Activated CD4-positive, CD25-positive, alpha-beta regulatory T cell treated with anti-CD3 and anti-CD28 coated beads, Interleukin-2, amount 50 U/mL, for 24 hours (primary cell): ENCODE measurements around the gene UBE2L5.
A peak's percentile ranks its signal among the peaks of the same experiment; 100 is the strongest.
"Not testable (repeated sequence)": the region's sequence is repeated elsewhere in the genome, so short reads cannot be mapped to it uniquely, and the experiment has no call there.

Source experiments
- ATAC-seq, 2 donors: fragments of 150-1000 bp; cut with Tn5 transposase; one replicate each; pipeline ENCODE4 v1.10.0; 2021; ENCODE audit warnings: mild to moderate bottlenecking in 1 of 2, moderate library complexity in 1 of 2

Gene UBE2L5

DNA sequence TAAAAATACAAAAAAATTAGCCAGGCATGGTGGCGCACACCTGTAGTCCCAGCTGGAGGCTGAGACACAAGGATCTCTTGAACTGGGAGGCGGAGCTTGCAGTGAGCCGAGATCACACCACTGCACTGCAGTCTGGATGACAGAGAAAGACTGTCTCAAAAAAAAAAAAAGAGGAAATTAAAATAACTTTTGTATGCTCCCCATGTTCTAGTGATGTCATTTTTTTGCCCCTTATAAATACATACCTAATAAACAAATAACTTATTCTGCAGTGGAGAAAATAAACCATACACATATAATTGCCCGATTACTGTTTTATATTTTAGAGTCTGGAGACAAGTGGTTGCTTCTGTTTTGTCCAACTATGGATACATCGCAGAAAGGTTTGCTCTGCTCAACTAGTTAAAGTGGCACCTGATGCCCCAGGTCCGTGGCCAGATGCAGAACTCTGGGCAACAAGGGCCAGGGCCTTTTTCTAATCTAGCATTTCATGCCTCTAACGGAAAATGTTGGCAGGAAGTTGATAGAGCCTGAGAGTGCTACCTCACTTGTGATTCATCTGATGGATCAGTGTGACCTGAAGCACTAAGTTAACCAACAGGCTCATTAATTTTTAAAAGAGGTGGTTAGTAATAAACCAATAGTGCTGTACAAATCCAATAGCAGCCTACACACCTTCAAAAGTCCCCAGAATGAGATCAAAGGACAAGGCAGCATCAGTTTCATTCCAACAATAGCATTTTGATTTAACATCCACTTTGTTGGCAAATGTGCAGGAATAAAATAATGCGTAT, 18.8 kb downstream of the UBE2L5 start:
- peak; percentile 71 to 81 for ATAC-seq

DNA sequence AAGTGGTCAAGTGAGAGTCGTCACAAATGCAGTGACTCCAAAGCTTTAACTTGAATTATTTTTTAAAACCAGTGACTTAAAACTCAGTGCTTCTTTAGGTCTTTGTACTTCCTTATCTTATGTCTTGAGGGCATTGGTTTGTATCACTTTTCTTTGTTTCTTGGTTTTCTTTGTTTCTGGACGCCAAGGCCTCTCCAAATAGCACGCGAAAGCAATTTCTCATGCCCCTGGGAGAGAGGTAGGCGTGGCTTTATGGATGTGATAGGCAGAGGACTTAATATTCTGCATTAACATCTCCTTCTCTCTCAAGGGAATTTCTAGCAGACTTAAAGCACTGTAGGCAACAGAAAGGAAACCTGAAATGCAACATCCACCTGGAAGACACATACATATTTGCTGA, 20.6 kb downstream of the UBE2L5 start:
- no peak for ATAC-seq

DNA sequence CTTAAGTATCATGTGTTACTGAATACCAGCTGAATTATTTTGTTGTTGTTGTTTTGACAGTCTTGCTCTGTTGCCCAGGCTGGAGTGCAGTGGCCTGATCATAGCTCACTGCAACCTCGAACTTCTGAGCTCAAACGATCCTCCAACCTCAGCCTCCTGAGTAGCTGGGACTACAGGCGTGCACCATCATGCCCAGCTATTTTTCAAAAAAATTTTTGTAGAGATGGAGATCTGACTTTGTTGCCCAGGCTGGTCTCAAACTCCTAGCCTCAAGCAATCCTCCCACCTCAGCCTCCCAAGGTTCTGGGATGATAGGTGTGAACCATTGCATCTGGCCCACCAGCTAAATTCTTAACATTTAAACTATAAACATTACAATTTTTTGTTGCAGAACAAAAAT, 21.2 kb downstream of the UBE2L5 start:
- not testable (repeated sequence) for ATAC-seq

DNA sequence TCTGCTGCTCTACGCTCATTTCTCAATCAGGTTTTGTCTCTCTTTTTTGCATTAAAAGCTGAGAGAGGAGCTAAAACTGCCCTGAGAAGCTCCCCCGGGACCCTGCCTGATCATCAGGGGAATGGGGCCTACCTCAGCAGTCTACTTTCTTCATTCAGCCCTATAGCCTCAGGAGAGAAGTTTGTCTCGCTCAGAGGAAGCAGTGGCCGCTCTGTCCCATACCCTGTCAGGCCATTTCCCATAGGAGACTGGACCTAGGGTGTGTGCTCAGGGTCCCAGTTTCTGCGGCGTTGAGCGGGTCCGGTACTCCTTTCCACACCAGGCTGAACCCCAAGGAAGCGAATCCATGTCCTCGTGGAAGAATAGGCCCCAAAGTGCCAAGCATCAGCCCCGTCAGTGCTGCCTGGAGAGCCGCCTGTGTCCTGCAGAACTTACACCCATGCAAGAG, 21.7 kb downstream of the UBE2L5 start:
- no peak for ATAC-seq

DNA sequence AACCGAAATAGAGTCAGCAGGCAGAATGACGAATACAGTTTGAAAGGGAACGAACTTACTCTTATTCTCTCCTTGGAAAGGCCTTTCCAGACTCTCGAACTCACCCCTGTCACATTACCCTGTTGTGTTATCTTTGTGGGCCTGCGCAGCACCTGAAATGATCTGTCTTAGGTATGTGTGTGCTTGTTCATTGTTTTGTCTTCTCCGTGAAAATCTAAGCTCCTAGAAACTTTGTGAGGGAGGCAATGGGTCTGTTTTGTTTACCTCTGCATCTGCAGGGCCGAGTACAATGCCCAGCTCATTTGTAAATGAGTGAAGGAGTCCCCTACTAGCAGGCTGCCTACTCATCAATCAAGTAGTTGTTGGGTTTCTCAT, 23.8 kb downstream of the UBE2L5 start:
- no peak for ATAC-seq

DNA sequence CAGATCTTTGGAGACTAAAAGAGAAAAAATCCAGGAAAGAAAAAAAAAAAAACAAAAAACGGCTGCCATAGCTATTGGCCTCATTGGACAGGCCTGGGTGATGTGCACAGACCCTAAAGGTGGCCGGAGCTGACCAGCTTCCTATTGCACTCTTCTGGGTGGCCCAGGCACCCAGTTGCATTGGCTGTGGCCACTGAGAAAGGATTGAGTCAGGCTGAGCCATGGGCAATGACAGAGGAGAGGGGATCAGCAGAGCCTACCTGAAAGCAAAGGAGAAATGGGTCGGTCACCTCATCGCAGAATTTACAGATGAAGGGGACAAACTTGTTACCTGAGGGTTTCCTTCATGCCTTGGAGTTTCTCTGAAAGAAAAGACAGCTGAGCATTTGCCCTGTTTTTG, 26.1 kb downstream of the UBE2L5 start:
- ATAC-seq, result no peak

DNA sequence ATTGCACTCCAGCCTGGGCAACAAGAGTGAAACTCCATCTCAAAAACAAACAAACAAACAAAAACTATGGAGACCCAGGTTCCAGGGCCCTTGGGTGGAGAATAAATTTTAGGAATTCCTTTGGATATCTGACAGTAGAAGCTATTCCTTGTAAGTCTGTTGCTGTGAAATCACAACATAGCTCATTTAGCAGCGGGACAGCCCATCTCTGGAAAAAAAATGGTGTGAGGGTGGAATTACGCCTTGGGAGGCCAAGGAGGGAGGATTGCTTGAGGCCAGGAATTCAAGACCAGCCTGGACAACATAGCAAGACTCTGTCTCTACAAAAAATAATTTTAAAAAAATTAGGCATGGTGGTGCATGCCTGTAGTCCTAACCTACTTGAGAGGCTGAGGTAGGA, 27.8 kb downstream of the UBE2L5 start:
- ATAC-seq, result no peak

DNA sequence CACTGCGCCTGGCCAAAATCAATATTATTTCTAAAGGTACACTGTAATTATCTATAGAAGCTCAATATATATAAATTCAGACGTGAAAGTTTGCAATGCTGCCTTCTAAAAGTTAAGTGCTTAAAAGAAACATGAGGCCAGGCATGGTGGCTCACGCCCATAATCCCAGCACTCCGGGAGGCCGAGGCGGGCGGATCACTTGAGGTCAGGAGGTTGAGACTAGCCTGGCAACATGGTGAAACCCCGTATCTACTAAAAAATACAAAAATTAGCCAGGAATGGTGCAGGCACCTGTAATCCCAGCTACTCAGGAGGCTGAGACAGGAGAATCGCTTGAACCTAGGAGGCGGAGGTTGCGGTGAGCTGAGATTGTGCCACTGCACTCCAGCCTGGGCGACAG, 29.2 kb downstream of the UBE2L5 start:
- not testable (repeated sequence) for ATAC-seq

DNA sequence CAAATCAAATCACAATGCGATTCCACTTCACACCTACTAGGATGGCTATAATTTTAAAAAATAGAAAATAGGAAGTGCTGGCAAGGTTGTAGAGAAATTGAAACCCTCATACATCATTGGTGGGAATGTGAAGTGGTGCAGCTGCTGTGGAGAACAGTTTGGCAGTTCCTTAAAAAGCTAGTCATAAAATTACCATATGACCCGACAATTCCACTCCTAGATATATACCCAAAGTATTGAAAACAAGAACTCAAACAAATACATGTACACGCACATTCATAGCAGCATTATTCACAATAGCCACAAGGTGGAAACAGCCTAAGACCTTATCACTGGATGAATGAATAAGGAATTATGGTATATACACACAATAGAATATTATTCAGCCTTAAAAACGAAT, 31.4 kb downstream of the UBE2L5 start:
- ATAC-seq, result peak in 1 of 2 donors; percentile 43

DNA sequence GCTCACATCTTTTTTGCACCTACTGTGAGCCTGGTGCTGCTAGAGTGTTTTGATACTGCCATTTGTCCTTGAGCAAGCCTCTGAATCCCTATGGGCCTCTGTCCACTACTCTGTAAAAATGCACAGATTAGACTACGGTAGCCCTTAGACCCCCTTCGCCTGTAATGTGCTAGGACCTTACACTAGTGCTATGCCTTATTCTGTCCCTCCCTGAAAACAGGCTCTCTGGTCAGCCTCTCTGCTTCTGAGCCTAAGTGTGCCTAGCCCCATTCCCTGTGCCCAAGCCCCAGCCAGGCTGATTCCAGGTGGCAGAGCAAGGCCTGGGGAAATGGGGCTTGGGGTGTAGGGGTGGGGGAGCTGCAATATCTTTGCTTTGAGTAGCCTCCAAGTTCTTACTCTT, 32.7 kb downstream of the UBE2L5 start:
- ATAC-seq, result no peak

DNA sequence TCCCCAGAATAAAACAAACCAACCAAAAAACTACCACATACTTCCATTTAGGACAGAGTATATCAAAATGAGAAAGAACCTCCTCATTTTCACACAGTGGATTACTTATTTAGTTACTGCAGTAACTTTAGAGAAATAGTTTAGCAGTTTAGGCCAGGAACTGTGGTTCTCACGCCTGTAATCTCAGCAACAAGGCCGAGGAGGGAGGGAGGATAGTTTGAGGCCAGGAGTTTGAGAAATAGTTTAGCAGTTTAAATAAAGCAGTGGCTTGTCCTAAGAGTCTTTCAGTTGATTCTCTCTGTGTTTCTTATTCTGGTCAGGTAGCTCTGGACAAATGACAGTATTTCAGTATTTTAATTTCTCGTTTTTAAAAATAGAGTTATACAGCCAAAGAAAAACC, 34.0 kb downstream of the UBE2L5 start:
- no peak for ATAC-seq

DNA sequence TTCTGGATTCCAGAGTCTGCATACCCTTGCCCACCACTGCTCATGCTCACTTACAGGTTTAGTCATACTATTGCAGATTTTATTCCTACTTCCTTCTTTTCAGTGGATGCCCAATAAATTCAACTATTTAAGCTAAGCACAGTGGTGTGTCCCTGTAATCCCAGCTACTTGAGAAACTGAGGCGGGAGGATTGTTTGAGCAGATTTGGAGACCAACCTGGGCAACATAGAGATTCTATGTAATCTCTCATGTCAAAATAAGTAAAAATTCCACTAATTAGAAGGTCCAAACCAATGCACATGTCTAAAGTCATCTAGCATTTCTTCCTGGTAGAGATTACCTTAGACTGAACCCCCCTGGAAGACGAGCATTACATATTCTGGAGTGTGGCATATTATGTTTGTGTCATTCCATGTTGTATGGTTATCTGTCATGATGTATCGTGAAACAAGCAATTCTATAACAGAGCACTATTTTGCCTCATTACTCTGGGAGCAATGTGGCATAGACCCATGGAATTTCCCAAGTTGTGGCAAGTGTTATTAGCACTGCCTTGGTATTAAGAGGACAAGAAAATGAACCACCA, 35.1 kb downstream of the UBE2L5 start:
- no peak for ATAC-seq

DNA sequence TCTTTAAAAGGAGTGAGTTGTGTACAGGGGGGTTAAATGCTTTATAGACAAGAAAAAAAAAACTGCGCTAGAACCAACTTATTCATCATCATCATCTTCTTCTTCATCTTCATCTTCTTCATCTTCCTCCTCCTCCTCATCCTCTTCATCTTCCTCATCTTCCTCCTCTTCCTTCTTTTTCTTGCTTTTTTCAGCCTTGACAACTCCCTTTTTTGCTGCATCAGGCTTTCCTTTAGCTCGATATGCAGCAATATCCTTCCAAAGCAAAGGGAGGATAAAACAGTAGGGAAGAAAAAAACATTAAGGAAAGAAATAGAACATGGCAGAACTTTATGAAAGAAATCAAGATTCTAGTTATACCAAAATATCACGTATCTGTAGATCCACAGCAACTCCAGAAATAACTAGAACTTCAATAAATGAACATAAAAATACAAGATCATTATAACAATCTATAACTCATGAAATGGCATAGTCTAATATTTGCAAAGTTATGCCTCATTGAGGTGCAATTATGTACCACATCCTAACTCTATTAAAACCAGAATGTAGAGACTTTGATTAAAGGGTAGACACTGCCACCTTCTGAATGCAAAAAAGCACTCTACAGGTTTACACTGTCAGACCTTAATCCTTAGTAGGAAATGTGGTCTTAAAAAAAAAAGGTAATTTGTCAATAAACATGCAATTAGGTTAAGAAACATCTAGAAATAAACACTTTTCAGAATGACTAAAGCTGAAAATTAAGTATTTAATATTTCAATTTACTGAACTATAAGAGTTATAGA, 39.2 kb downstream of the UBE2L5 start:
- ATAC-seq, result peak in 1 of 2 donors; percentile 10

DNA sequence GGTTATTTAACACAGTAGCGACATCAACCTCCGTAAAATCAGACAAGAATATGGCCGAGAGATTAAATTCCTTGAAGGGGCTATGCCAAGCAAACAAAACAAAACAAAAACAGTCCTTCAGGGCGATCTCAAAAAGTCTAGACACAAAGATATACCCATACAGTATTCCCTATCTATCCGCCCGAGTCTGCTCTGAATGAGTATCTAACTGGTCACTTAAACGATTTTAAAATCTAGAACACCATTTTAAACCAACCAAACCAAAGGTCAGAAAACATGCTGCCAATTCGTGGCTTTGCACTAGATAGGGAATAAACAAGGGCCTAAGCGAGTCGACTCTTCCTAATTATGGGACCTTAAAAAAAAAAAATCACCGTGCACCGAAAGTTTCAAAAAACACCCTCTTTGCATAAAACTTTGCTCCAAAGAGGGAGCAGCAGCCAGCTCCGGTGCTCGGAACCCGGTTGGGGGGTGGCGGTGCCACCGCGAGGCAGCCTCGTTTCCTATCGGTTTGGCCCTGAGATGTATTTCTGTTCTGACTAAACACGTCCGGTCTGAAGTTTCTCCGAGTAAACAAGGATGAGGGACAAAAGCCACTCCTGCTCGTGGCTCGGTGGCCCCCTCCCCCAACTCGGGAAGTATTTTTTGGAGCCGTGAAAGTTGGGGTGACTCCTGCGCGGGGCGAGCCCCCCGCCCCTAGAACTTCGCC, 41.6 kb downstream of the UBE2L5 start:
- peak; percentile 21 to 25 for ATAC-seq

DNA sequence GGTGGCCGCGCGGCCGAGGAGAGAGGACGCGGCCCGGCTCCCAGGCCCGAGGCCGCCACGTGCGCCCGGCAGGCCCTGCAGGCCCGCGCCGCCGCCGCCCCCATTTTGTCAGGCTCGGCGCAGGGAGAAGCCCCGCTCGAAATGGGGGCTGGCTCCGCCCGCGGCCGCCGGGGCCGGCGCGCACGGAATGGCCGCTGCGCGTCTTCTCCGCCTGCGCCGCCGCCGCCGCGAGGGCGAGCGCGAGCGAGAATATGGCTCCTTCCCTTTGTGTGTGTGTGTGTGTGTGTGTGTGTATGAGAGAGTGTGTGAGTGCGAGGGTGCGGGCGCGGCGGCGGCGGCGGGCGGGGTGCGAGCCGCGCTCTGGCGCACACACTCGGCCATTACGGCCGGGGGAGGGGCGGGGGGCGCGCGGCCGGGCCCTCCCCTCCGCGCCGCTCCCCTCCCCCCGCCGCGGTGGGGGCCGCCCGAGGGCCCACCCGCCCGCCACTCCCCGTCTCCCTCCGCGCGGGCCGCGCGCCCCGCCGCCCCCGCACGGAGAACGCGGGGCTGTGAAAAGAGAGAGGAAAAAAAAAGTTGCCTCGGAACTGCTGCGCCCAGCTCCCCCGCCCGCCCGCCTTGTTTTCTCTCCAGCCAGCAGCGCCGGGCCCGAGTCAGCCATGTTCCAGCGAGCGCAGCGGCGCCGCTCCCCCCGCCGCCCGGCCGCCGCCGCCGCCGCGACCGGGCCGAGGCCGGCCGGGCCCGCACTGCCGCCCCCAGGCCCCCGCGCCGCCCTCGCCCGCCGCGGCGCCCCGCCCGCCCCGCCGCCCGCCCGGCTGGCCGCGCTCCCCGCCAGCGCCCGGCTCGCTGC, 42.4 kb downstream of the UBE2L5 start:
- peak; percentile 28 to 33 for ATAC-seq

DNA sequence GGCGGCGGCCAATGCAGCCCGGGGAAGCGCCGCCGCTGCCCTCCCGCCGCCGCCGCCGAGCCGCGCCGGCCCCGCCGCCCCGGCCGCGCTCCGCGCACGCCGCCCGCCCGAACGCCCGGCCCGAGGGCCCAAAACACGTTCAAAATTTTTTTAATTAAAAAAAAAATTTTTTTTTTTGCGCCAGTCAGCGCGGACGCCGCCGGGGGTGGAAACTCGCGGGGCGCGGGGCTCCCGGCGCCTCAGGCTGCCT, 43.0 kb downstream of the UBE2L5 start:
- ATAC-seq, result no peak

DNA sequence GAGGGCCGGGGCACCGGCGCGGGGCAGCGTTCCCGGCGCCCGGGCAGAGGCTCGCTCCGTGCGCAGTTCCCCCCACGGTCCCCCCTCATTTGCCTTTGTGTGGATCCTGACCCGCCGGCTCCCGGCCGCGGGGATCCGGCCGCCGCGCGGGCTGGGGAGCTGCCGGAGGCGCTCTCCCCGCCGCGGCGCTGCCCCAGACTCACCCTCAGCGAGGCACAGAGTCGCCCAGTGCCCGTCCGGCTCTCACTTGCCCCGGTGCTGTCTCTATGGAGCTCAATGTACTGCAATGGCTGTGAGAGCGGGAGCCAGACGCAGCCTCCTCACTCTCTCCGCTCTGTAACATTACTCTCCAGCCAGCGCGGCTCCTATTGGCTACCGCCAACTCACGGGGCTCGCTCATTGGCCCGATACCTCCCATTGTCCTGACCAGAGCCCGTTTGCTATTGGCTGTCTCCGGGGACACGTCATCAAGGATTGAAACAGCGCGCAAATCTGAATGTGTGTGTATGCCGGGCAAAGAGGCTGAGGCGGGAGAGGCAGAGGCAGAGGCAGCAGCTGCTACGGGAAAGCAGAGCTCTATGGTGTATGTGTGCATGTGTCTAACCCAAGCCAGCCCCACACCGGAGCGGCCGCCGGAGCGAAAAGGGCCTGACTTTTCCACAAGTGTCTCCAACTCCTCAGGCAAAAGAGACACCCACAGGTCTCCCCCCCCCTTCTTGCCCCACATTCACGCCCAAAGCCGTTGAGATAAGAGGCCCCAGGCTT, 43.5 kb downstream of the UBE2L5 start, which contains the start of gene HMGB1:
Gene HMGB1, minus strand, starts transcription at position 344 of the 765 bp plus-strand sequence. CDS start 2,256 bp downstream, outside the sequence.
- peak; percentile 94 to 95 for ATAC-seq

DNA sequence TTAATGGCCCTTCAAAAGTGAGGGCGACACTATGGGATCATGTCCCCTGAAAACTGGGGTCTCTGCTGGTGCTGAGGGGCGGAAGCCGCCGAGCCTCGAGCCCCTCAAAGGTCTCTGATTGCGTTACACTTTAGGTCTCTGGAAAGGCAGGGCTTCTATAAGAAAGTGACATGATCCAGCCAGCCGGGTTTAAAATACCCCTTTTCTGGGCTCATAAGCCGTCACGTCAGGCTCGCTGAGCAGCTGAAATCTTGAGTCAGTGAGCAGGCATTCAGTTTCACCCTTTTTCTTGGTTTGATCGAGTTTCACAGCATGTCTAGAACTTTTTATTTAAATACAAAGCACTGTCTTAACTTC, 44.0 kb downstream of the UBE2L5 start:
- no peak for ATAC-seq

DNA sequence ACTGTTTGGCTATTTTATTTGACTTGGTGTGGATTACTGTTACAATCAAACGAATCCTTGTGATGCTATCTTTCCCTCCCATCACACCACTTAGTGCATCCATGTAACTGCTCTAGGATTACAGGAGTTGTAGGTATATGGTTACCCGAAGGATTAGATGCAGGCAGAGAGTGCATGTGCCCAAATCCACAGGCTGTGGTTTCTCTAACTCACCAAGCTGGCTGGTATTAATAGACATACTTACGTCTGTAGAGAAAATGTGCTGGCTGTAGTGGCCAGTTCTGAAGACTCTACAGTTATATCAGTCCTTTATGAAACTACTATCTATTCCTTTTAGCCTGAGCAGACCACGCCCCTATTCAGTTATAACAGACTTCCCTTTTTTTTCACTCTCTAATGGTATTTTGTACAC, 44.6 kb downstream of the UBE2L5 start:
- no peak for ATAC-seq

DNA sequence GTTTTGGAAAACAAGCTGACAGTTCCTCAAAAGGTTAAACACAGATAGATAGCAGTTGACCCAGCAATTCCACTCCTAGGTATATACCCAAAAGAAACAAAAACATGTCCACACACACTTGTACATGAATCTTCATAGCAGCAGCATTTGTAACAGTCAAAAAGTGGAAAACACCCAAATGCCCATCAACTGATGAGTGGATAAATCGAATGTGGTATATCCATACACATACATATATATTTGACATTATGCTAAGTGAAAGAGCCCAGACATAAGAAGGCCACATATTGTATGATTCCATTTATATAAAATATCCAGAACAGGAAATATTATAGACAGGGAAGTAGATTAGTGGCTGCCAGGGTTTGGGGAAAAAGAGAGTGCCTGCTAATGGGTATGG, 51.4 kb downstream of the UBE2L5 start:
- ATAC-seq, result no peak

DNA sequence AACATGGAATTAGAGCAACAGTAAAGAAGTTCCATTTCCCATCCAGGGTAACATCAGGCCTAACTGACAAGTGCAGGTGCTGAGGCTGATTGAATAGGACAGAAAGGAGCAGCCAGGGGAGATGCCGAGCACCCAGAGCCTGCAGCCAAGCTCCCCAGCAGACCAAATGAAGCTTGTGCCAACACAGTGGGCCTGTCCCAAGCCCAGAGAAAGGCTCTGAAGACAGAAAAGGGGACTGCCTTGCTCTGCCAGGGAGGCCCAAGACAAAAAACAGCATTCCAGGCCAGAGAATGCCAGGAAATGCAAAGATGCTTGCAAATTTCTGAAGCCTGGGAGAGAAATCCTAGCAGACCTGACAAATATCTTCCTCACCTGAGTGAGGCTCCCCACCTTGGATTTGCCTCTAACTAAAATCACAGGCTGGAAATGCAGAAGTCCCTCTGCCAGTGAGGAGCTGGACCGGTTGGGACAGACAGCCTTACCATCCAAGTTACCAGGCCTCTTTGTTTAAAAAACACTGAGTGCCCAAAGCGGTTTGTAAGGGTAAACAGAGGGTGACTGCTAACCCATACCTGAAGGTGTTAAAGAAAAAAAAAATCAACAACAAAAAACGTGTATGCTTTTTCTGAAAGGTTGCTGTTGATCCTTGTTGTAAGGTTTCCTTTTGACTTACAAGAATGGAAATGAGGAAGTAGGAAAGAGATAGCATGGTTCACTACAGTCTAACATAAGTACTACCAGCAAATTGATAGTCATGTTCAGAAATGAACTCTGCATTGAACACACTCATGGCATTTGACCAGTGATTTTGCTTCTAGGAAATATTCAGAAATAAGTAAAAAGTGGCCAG, 55.3 kb downstream of the UBE2L5 start:
- peak in 1 of 2 donors; percentile 7 for ATAC-seq
